Tibial artery (tissue), 4 donors: ENCODE results near the gene UBE2L5.

Experiments
- DNase-seq, 2 donors: peaks; one replicate each; pipeline ENCODE4 v3.0.0-alpha.2; 2019
- H3K27ac ChIP-seq, 2 donors: fragments of 200-600 bp; sonication (generic) in 1 of 2; 1 replicate in 1 of 2; 2 replicates in 1 of 2; pipeline ENCODE4 v1.5.1; 2018 to 2019; ENCODE audit warnings: mild to moderate bottlenecking in 1 of 2
- H3K27me3 ChIP-seq, 2 donors: fragments of 200-600 bp; sonication (generic) in 1 of 2; one replicate each; pipeline versions ENCODE4 v1.5.1 to v1.6.0; 2016 to 2019
- H3K36me3 ChIP-seq, 3 donors: fragments of 200-600 bp; sonication (generic) in 2 of 3; one replicate each; pipeline ENCODE4 v1.5.1; 2016 to 2019; ENCODE audit warnings: mild to moderate bottlenecking in 2 of 3
- H3K4me1 ChIP-seq, 4 donors: fragments of 200-600 bp; sonication (generic) in 2 of 4; 1 replicate in 3 of 4; 2 replicates in 1 of 4; pipeline ENCODE4 v1.5.1; 2016 to 2019
- H3K4me3 ChIP-seq, 2 donors: fragments of 200-600 bp; sonication (generic) in 1 of 2; 1 replicate in 1 of 2; 2 replicates in 1 of 2; pipeline ENCODE4 v1.5.1; 2018 to 2019; ENCODE audit warnings: mild to moderate bottlenecking in 2 of 2
- H3K9me3 ChIP-seq, 3 donors: fragments of 200-600 bp; sonication (generic) in 1 of 3; one replicate each; pipeline ENCODE4 v1.5.1; 2016 to 2019
- CTCF ChIP-seq, 2 experiments: fragments of 200-600 bp in 1 of 2; fragments of 450-650 bp in 1 of 2; IDR thresholded peaks; one replicate each; pipeline ENCODE4 v1.5.1; 2017 to 2019; ENCODE audit warnings: antibody characterized with exemption in 2 of 2, mild to moderate bottlenecking in 1 of 2, moderate library complexity in 1 of 2
- intact Hi-C: fragments of 100-400 bp; cut with DNase I; formaldehyde crosslinking; loops from one replicate; pipeline ENCODE4 v1.15.0; 2023; ENCODE audit warnings: low total_unique reads

The UBE2L5 gene

DNA sequence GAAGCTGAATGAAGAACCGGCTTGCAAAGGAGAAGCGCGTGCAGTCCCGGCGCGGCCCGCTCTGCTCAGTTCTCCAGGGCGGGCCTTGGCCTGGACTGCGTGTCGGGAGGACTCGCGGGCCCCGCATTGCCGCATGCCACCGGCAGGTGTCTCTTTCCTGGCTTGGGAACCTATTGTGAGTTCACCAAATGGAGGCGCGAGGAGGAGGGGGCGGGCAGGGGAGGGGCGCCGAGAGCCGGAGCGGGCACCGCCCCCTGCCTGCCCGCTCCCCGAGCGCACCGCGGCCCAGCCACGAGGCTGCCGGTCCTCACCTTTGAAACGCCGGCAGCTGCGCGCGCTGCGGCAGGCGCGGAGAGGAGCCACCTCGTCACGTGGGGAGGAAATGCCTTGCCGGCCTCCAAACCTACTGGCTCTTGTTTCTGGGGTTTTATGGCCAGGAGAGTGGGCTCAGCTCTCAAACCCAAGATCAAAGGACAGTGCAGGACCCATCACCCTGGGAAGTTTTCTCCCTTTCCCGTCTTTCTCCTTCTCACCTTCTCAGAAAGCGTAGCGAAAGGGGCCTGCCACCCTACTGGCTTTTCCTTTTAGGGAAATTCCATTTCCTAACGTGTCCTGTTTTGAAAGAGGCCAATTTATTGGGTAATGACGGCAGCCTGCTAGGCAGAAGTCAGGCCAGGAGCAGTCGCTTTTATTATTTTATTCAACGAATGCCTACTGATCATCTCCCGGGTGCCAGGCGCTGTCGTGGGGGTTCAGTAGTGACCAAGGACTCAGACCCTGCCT is 13.8 kb upstream of the UBE2L5 start:
- peaks cover 0 to 33% (median 16%) of the 10 kb centered on the region in 4 donors for H3K4me1 ChIP-seq
- peak; percentile 73 to 91 for TF ChIP-seq CTCF (IDR thresholded peaks at IDR 0.05)
- no peaks in the 10 kb centered on the region for H3K27me3 ChIP-seq
- H3K9me3 ChIP-seq = no peaks in the 10 kb centered on the region
- DNase-seq = peak; percentile 93 to 98
- intact Hi-C loops = loop anchor here (1.0 to 5.0 kb wide), 4 partner anchors 14 to 394 kb away; partner anchors contain the start of genes UBE2L5 and USPL1
- H3K27ac ChIP-seq = peak overlapping the region; percentile 79 to 95
- H3K4me3 ChIP-seq = peak overlapping the region; percentile 45 to 53
- no peaks in the 10 kb centered on the region for H3K36me3 ChIP-seq

GRCh38 chr13:30409886-30410704 is 12.2 kb upstream of the UBE2L5 start:
- Histone ChIP-seq H3K27ac (peak overlapping the region; percentile 79 to 95), H3K4me1 (peaks cover 0 to 33% (median 16%) of the 10 kb centered on the region in 4 donors), H3K9me3 (no peaks in the 10 kb centered on the region), H3K4me3 (no peak overlapping the region), H3K36me3 (no peaks in the 10 kb centered on the region), H3K27me3 (no peaks in the 10 kb centered on the region)
- TF ChIP-seq CTCF (IDR thresholded peaks at IDR 0.05) = no peak
- intact Hi-C loops = loop anchor here (2.0 to 5.0 kb wide), 3 partner anchors 13 to 392 kb away; partner anchors contain the start of genes UBE2L5 and USPL1
- DNase-seq = peak; percentile 63 to 77

DNA sequence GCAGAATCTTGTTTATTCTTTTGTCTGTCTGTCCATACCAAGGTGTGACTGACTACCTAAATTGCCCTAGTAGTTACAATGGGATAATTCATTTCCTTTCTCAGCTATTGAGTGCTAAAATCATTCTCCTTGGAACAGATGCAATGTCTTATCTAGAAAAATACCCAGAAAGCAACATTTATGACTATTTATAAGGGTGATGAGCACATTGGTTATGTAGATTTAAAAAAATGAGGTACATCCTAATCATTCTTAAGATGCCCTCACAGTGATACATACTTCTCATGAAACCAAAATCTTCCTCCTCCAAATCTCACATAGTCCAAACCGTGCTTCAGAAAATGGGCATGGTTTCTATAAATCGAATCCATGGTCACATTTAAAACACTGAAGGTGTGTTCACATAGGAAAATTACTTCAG is 11.6 kb upstream of the UBE2L5 start:
- Histone ChIP-seq H3K27me3 (no peaks in the 10 kb centered on the region), H3K9me3 (no peaks in the 10 kb centered on the region), H3K27ac (peak overlapping the region; percentile 79 to 95), H3K36me3 (no peaks in the 10 kb centered on the region), H3K4me1 (peaks cover 0 to 33% (median 16%) of the 10 kb centered on the region in 4 donors), H3K4me3 (no peak overlapping the region)
- no peak for TF ChIP-seq CTCF (IDR thresholded peaks at IDR 0.05)
- intact Hi-C loops = no loop called here
- no peak for DNase-seq

DNA sequence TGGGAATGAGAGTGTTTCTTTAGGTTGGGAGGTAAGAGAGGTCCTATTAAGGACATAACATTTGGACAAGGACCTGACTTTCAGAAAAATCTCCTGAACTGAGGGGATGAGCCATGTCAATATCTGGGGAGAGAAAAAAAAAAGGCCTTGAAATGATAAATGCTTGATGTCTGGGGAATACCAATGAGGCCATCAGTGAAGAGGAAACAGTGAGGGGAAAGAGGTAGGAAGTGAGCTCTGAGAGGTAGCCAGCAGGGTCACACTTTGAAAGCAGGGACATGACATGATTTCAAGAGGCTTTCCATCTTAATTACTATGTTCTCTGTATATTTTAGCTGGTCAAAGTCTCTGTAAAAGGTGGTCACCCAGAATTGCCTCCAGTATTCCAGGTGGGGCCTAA is 9.9 kb upstream of the UBE2L5 start:
- TF ChIP-seq CTCF (IDR thresholded peaks at IDR 0.05) = no peak
- Histone ChIP-seq H3K4me1 (peaks cover 0 to 33% (median 16%) of the 10 kb centered on the region in 4 donors), H3K36me3 (no peaks in the 10 kb centered on the region), H3K4me3 (no peak overlapping the region), H3K9me3 (no peaks in the 10 kb centered on the region), H3K27me3 (no peaks in the 10 kb centered on the region), H3K27ac (no peak overlapping the region)
- DNase-seq = no peak
- intact Hi-C loops = no loop called here

DNA sequence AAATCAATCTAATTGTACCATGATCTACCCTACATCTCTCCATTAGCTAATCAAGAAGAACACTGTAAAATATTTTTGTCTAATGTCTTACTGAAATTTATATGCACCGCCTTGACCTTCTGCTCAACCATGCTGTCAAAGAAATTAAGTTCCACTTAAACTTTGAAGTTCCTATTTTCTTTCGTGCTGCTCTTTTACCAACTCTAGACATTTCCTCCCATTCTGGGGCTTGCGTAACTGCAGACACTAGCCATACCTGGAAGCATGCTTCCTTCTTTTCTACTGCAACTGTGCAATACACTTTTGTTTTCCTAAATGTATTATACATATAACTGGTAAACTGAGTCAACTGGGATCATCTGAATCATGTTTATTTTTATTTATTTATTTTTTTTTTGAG is 8.5 kb upstream of the UBE2L5 start:
- H3K36me3 ChIP-seq = no peaks in the 10 kb centered on the region
- H3K4me3 ChIP-seq = no peak overlapping the region
- TF ChIP-seq CTCF (IDR thresholded peaks at IDR 0.05) = no peak
- intact Hi-C loops = no loop called here
- no peaks in the 10 kb centered on the region for H3K27me3 ChIP-seq
- H3K27ac ChIP-seq = no peak overlapping the region
- DNase-seq = no peak
- H3K9me3 ChIP-seq = no peaks in the 10 kb centered on the region
- peaks cover 0 to 19% (median 11%) of the 10 kb centered on the region in 4 donors for H3K4me1 ChIP-seq
